Femur (tissue), 1 donor: Measurements from ENCODE around the gene PPARD.

Experiments
- DNase-seq: peaks from one replicate; pipeline ENCODE4 v3.0.0-alpha.2; 2017

PPARD gene

DNA sequence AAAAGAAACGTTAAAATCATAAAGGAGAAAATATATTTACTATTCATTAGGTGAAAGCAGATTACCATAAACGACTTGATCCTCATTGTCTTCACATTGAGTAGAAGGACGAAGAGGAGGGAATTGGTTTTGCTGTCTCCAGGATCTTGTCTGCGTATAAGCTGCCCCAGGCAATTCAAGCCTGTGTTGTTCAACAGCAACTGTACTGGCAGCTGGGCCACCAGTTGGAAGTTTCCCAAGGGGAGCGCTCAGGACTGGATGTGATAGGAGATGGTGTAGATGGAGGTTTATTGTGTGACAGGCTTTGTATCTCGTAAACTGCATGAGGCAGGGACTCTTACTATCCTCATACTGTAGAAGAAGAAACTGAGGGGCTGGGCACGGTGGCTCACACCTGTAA lies 105.8 kb downstream of the PPARD start:
- no peak for DNase-seq

DNA sequence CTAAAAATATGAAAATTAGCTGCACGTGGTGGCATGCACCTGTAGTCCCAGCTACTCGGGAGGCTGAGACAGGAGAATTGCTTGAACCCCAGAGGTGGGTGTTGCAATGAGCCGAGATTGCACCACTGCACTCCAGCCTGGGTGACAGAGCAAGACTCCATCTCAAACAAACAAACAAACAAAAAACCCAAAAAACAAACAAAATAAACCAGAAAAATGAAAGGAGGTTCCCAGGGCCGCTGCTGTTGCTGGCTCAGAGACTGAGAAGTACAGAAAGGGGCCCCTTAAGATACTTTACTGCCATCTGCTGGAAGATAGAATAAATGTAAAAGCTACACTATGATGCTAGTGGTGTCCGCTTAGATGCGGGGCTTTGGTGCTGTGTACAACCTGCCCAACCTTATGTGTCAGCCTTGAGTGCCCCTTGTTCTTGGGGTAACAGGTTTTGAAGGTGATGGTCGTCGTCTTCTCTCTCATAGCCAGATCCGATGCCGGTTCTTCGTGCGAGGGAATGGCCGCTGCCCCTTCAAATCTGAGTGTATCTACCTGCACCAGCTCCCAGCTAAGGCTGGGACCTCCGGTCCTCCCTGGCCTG lies 107.0 kb downstream of the PPARD start:
- no peak for DNase-seq

DNA sequence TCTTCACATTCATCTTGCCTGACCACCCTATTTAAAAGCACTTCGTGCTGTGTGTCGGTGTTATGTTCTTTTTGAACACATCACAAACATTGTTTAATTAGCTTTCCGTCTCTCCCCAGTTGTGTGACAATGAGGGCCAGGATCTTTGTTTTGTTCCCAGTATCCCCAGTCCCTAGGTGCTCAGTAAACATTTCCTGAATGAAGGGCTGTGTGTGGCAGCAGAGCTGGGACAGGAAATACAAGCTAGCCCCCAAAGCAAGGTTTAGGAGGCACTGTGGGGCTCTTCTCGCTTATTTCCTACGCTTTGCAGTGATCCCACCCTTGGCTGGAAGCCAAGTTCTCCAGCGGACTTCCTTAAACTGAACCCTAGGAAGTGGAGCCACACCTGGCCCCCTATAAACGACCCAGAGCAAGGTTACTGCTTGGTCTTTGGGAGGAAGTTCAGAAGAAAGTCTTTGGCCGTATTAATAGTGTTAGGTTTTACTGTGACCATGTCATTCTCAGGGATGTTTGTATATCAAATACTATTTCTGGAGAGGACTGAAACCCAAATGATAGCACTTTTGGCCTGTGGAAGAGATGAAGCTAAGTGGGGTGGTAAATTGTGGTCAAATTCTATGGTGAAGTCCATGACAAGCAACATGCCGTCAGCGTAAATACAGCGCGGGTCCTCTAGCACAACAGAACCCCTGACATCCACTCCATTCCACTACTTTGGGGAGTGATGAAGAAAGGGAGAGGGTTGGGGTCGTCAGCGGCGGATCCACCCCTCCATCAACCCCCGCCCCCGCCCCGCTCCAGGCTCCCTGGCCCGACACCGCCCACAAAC lies 109.2 kb downstream of the PPARD start:
- no peak for DNase-seq

DNA sequence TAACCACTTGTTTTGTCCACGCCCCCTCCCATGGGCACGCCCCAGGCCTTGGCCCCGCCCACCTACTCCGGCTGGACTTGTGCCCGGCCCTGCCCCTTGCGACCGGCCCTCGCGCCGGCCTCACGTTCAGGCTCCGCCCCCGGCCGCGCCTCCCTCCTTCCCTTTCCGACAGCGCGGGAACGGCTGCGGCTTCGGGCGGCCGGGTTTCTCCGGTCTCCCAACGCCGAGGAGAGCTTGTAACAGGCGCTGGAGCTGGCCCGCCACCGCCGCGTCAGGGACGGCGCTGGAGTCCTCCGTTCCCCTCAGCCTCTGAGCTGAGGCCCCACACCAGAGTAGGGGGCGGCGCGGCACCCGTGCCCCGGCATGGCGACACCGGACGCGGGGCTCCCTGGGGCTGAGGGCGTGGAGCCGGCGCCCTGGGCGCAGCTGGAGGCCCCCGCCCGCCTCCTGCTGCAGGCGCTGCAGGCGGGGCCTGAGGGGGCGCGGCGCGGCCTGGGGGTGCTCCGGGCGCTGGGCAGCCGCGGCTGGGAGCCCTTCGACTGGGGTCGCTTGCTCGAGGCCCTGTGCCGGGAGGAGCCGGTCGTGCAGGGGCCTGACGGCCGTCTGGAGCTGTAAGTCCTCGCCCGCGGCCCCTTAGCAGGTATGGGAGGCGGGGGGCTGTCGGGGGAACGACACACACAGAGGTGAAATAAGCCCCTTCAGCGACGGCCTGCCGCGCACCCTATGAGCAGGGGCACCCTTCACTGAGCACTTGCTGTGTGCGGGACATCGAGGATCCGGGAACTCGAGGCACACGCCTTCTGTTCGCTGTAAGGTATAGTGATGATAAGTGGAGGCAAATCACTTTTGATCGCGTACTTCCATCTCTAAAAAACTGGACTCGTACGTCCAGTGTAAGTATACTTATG lies 110.1 kb downstream of the PPARD start, which contains the start of gene FANCE:
TSS of gene FANCE (plus strand) at position 156 of the 908 bp plus-strand sequence. CDS start at position 364, 208 bp downstream.
- DNase-seq = peak; percentile 97

DNA sequence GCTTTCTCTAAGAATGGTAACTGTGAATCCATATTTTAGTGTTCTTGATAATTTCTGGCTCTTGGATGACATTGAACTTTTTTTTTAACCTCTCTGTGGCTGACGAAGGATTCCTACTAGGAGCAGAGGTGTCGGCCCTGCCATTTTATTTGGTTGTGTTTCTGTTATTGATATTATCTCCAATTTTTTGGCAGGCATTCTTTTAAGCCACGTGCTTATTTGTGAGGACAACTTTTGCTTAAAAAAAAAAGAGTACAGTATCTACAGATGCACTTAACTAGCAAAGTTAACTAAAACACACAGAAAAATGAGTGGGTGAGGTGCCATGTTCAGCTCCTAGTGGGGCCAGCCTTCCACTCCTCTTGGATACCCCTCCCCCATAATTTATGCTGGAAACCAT lies 110.9 kb downstream of the PPARD start:
- no peak for DNase-seq

DNA sequence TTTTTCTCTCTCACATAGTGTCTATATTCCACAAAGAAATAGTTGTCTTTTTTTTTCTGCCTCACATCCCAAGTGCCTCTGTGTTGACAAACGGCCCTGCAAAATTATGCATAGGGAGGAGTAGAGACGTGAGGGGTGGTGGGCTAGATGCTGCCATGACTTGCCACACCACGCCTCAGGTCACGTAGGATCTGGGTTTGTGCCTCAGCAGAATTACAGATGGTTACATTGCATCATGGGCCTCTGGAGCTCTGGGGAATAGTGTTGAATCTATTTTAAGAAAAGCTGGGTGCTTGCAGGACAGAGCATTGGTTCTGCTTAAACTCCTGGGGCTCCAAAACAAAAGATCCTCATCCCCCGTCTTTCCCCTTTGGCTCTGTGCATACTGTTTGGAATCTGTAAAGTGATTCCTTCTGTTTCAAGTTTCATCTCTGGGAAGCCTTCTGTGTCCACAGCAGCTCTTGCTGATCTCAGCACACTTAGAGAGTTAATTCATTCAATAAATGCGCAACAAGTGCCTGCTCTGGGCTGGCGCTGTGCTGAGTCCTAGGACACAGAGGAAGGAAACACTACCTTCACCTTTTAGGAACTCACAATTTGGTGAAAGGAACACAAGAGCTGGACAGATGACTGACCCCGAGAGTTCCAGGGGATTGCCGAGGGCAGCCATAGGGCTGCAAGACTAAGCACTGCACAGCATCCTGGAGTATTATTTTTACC lies 112.2 kb downstream of the PPARD start:
- DNase-seq = no peak

DNA sequence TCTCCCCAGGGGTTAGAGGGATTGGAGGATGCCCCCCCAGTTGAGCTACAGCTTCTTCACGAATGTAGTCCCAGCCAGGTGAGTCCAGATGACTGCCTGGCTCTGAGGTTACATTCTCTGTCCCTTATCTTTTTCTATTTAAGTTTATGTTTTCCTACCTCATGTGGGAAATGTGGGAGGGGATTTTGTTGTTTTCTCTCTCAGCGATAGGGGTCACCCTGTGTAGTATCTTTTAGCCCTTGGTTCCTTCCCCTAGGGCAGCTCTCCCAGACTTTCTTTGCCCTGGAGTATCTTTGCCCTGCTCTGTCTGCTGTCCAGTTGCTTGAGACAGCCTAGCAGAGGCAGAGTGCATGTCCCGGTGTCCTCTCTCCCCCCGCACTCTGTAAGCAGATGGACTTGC lies 115.5 kb downstream of the PPARD start:
- no peak for DNase-seq

DNA sequence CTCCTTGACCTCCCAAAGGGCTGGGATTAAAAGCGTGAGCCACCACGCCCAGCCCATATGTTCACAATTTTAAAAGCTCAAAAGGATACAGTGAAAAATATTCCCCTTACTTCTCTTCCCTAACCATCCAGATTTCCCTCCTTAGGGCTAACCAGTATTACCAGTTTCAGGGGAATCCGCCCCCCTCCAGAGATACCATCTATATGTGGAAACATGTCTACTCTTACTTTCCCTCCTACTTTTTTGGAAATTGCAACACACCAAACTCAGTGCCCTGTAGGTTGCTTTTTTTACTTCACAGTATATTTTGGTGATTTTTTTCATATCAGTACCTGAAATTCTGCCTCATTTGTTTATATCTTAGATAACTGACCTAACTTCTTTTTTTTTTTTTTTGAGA lies 118.9 kb downstream of the PPARD start:
- no peak for DNase-seq

DNA sequence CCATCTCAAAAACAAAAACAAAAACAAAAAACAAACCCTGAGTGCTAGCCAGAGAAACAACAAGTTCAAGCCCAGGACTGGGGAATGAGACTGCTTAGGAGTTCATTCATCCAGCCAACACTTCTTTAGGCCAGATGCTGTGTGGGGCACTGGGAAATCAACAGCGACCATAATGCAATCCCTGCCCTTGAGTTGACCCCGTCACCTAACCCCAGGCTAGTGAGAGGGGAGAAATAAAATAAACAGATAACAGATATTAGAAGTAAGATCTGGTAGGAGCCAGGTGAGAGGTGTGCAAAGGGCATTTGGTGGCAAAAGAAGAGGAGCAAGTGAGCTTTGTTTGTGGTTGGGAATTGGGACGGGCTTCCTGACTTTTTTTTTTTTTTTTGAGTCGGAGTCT lies 120.9 kb downstream of the PPARD start:
- no peak for DNase-seq

DNA sequence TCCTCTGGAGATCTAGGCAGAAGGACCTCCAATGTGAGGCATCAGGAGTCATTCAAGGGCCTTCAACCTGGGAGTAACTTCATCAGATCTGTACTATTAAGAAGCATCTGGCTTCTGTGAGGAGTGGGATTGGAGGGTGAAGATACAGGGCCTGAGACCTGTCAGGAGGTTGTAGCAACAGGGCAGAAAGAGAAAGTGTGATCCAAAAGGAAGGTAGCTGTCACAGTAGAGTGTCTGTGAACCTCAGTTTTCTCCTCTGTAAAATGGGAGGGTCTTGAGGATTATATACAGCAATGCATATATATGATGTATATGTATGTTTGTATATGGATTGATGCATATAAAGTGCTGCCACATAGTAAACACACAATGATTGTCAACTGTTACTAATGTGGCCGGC lies 123.3 kb downstream of the PPARD start:
- DNase-seq = no peak

DNA sequence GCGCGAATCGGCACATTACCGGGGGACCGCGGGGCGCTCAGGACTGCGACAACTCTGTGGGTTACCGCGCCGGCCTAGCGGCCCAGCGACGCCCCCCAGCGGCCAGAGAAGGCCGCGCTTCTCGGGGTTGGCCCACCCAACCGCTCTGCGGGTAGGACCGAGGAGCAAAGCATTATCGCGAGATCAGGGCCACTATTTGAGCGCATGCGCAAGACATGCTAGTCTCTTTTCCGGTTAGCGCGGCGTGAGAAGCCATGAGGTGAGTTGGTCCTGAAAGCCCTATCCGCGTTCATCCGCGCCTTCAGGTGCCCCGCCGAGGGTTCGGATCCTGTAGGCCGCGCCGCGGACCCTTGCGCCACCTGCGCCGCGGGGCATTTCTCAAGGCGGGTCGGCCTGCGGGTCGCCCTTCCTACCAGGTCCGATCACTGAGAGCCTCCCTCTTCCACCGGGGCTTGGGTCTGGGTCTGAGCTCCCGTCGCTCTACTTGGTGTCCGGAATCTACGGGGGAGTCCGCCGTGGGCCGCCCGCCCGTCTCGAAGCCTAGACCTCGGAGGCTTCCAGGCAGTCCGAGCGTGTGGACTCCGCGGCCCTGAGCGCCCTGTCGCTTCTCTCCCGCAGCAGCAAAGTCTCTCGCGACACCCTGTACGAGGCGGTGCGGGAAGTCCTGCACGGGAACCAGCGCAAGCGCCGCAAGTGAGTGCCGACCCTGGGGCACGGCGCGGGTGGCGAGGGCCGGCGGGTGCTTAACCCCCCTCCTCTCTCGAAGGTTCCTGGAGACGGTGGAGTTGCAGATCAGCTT lies 126.0 kb downstream of the PPARD start, which contains the start of gene RPL10A:
TSS of gene RPL10A (plus strand) at position 221 of the 799 bp plus-strand sequence. CDS start at position 255, 34 bp downstream.
- DNase-seq = peak; percentile 97

DNA sequence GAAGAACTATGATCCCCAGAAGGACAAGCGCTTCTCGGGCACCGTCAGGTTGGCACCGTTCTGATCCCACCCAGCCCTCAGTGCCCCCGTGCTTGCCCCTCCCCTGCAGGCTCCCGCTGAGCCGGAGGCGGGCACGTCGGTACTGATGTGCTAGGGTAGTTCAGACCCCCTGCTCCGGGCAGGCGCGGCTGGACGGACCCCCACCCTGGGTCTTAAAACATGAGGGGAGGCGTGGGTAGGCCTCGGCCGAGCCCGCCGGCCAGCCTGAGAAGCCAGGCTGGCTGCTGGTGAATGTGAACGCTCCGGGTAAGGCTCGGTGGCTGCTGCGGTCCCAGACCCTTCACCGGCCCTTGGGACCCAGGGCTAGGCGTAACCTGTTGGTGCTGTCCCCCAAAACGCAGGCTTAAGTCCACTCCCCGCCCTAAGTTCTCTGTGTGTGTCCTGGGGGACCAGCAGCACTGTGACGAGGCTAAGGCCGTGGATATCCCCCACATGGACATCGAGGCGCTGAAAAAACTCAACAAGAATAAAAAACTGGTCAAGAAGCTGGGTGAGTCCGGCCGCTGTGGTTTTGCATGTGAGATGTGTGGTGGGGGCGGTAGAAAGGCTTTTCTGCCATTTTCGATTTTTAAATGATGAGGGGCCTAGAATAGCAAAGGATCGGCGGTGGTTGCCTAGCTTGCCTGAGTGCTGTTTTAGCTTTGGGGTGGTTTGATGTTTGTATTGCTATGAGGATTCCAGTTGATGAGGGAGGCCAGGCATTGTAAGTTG lies 126.8 kb downstream of the PPARD start:
- no peak for DNase-seq

DNA sequence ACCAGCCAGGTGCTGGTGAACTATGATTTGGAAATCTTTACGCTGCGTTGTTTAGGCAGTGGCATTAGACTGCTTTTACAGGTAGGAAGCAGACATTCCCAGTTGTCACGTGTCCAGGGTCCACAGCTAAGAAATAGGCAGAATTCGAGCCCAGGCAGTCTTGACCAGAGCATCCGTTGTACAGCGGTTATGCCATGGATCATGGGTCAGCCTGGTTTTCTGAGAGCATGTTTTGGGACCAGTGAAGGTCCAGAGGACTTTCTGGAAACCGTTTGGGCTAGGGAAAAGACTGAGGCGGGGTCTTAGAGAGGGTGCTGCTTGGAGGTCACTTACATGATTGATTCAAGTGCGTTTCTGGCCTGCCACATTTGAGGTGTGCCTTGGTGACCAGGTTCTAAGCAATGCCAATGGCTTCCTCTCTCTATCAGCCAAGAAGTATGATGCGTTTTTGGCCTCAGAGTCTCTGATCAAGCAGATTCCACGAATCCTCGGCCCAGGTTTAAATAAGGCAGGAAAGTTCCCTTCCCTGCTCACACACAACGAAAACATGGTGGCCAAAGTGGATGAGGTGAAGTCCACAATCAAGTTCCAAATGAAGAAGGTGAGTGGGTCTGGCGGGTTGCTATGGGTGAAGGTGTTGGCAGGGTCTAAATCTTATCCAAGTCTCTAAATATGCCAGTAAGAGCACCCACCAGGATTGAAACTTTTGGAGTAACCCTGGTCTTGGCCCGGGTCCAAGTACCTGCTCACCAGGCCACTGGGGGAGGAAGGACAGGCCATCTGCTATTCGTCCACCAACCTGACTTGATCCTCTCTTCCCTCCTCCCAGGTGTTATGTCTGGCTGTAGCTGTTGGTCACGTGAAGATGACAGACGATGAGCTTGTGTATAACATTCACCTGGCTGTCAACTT lies 127.6 kb downstream of the PPARD start:
- no peak for DNase-seq

DNA sequence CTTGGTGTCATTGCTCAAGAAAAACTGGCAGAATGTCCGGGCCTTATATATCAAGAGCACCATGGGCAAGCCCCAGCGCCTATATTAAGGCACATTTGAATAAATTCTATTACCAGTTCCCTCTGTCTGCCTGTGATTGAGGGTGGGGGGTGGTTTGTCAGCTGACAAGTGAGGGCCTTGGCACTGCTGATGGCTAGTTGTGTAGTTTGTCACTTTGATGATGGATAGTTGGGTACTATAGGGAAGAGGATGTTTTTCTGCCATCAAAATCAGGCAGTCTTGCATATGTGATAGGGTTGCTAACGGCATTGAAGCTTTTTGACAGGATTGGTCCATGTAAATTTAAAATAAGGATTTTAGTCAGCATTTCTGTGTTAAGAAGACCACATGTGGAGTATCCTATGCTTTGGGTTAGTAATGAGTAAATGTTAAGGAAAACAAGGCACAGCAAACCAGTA lies 128.3 kb downstream of the PPARD start:
- DNase-seq = no peak

DNA sequence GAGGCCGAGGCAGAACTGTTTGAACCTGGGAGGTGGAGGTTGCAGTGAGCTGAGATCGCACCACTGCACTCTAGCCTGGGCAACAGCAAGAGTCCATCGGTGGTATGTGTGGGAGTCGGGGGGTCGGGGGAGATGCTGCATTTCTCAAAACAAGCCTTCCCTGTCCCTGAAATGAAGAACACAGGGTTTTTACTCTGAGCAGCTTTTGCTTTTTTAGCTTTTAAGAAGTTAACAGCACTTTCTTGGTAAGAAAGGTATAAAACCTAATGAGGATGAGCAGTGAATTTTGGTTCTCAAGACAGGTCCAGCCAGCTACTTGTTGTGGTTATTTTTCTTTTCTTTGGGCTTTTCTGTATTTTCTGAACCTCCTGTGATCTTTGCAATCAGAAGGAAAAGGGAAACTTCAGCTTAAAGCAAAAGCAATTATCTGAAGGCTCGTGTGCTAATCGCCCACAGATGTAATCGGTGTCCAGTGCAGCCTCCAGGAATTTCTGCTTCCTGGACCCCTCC lies 129.5 kb downstream of the PPARD start:
- DNase-seq = no peak

DNA sequence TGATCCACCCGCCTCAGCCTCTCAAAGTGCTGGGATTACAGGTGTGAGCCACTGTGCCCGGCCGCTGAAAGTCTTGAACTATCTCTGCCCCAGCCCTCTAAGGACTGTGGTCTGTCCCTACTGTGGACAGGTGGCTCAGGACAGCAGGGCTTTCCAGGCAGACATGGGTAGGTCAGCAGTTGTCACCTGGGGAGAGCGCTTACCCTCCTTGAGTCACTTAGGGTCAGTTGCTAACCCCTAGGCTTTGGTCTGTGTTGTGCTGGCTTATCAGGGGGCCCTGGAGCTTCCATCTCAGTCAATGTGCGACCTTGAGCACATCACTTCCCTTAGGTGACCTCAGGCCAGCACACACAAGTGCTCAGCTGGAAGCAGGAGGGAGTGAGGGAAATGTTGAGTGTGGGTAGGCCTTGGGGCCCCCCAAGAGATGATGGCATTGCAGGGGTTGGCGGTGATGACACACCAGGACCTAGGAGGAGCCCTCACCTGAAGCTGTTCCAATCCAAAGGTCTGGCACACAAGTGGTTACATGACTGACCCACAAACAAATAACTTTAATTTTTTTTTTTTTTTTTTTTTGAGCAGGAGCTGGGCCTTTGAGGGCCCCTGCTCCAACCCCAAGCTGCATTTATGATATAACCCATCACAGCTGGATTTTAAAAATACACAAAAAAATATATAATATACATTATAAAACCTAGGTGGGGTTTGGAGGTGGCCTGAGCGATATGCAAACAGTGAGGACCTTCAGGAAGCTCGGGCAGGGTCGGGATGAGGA lies 130.9 kb downstream of the PPARD start:
- no peak for DNase-seq

DNA sequence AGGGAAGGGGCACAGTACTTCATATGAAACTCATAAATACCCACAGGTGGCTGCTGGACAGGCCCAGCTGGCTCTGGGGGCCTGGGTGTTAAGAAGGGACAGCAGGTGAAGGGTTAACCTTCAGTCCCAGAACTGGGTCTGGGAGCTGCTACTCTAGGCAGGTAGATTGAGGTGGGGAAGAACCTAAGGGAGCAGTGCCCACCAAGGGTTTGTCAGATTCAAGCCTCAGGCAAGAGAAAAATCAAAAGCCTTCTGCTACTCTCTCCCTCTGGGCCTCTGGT lies 131.4 kb downstream of the PPARD start:
- no peak for DNase-seq

DNA sequence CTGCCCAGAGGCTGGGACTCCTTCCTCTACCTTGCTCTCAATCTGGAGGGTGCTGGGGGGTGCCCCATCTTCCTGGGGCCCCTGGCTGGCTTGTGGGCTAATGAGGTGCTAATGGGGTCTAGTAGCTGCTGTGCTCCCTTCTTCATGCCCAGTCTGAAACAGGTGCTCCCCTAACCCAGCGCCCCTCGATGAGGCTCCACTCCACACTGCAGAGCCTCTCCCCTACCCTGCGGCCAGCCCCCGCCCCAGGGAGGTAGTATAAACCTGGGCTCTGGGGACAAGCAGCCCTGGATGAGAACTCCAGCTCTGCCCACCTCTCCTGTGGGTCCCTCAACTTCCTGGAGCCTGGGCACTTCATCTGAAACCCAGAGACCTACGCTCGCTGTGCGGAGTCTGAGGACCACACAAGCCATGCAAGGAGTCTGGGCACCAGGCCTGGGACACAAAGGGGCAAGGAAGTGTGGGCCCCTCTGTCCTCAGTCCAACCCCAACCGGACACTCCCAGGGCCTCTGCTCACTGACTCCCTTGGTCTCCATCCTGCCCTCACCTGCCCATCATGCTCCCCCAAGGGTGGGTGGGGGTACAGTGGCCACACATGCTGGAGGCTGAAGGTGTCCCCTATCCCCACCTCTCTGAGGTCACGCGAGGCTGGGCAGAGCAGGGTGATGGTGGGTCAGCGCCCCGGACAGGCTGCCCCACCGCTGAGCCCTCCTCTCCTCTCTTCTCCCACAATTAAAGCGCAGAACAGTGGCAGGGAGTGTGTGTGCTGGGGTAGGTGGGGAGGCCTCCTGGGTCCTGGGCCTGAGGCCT lies 132.0 kb downstream of the PPARD start:
- no peak for DNase-seq
